LoVo (cell line): Measurements from ENCODE around the gene MME.

Source experiments
- DNase-seq: peaks from one replicate; pipeline ENCODE4 v3.0.0-alpha.2; 2016; ENCODE audit warnings: low spot score

MME gene

GRCh38 chr3:155149494-155149893, 69.4 kb downstream of the MME start:
- DNase-seq, result no peak

GRCh38 chr3:155153242-155154186, 73.4 kb downstream of the MME start:
- no peak for DNase-seq

GRCh38 chr3:155154255-155154654, 74.1 kb downstream of the MME start:
- no peak for DNase-seq

- DNase-seq, result no peak
Measured at GRCh38 chr3:155158346-155159037, 78.4 kb downstream of the MME start.

GRCh38 chr3:155159301-155159700, 79.2 kb downstream of the MME start:
- no peak for DNase-seq

GRCh38 chr3:155161640-155162292, 81.6 kb downstream of the MME start:
- no peak for DNase-seq

GRCh38 chr3:155164306-155164705, 84.2 kb downstream of the MME start:
- no peak for DNase-seq

GRCh38 chr3:155166441-155166840, 86.3 kb downstream of the MME start:
- no peak for DNase-seq

GRCh38 chr3:155169197-155169596, 89.1 kb downstream of the MME start:
- DNase-seq, result no peak

GRCh38 chr3:155173771-155174170, 93.7 kb downstream of the MME start:
- DNase-seq, result no peak

GRCh38 chr3:155178810-155179436, 98.8 kb downstream of the MME start:
- no peak for DNase-seq

GRCh38 chr3:155179437-155179827, 99.3 kb downstream of the MME start:
- no peak for DNase-seq

- DNase-seq, result no peak
Measured at GRCh38 chr3:155179966-155180757, 100.0 kb downstream of the MME start.

GRCh38 chr3:155182467-155182866, 102.3 kb downstream of the MME start:
- DNase-seq, result no peak

- no peak for DNase-seq
Measured at GRCh38 chr3:155184011-155184410, 103.9 kb downstream of the MME start.

GRCh38 chr3:155185631-155186071, 105.5 kb downstream of the MME start:
- no peak for DNase-seq

GRCh38 chr3:155188031-155188430, 107.9 kb downstream of the MME start:
- no peak for DNase-seq

GRCh38 chr3:155189478-155189877, 109.4 kb downstream of the MME start:
- no peak for DNase-seq

GRCh38 chr3:155190691-155191090, 110.6 kb downstream of the MME start:
- DNase-seq, result no peak

- no peak for DNase-seq
Measured at GRCh38 chr3:155192957-155193746, 113.0 kb downstream of the MME start.

GRCh38 chr3:155193868-155194267, 113.7 kb downstream of the MME start:
- DNase-seq, result no peak
